Measurements from ENCODE around the gene DNPEP.

DNA sequence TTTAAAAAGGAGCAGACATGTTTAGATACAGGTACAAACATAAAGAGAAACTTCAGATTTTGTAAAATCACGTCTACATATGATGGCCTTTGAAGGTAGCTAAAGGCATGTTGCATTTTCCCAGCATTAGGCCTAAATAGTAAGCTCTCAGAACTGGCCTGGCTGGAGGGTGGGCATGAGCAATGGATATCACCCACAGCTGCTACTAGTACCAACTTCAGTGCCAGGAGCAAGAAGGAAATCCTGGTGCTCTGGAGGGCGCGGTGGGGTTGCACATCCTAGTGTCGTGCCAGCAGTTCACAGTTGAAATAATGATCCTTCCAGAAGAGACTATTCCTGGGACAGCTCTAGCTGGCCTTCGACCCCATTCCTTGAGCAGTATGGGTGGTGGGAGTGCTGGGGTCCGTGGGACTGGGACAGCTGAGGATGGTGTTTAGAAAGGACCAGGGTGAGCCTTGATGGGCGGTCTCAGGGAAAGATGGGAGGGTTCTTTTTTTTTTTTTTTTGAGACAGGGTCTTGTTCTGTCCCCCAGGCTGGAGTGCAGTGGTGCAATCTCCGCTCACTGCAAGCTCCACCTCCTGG is 35.3 kb upstream of the DNPEP start:
- TF ChIP-seq POLR2AphosphoS5 (IDR thresholded peaks at IDR 0.05): peak; percentile 37 to 77
- TF ChIP-seq, protein P1, sequence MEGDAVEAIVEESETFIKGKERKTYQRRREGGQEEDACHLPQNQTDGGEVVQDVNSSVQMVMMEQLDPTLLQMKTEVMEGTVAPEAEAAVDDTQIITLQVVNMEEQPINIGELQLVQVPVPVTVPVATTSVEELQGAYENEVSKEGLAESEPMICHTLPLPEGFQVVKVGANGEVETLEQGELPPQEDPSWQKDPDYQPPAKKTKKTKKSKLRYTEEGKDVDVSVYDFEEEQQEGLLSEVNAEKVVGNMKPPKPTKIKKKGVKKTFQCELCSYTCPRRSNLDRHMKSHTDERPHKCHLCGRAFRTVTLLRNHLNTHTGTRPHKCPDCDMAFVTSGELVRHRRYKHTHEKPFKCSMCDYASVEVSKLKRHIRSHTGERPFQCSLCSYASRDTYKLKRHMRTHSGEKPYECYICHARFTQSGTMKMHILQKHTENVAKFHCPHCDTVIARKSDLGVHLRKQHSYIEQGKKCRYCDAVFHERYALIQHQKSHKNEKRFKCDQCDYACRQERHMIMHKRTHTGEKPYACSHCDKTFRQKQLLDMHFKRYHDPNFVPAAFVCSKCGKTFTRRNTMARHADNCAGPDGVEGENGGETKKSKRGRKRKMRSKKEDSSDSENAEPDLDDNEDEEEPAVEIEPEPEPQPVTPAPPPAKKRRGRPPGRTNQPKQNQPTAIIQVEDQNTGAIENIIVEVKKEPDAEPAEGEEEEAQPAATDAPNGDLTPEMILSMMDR (IDR thresholded peaks at IDR 0.05): no peak

Measured in esophagus muscularis mucosa (tissue), 3 donors.